K562 (cell line): ENCODE data around the gene DNAJC8. TPM values are rescaled to one million over a fixed set of nuclear protein-coding genes. Genes with fewer than 3 reads are reported as not detected.

Experiments
- EGR1 ChIP-seq: fragments of 450-650 bp; conservative IDR thresholded peaks from 2 replicates; pipeline ENCODE4 v1.6.1; 2017; ENCODE audit warnings: mild to moderate bottlenecking
- GABPB2 ChIP-seq: fragments of 250-450 bp; sonication (Bioruptor Pico); conservative IDR thresholded peaks from 2 replicates; pipeline ENCODE4 v1.5.1; 2021; ENCODE audit warnings: mild to moderate bottlenecking
- IRF1 ChIP-seq: sonication (generic); formaldehyde crosslinking; IDR thresholded peaks from 2 replicates; pipeline ENCODE4 v1.8.0; 2022; ENCODE audit warnings: missing genetic modification reagents, mild to moderate bottlenecking, borderline replicate concordance
- MLLT1 ChIP-seq, 2 experiments: fragments of 450-650 bp; IDR thresholded peaks; 2 replicates each; pipeline ENCODE4 v1.6.1; 2016
- PHF20 ChIP-seq: fragments of 450-650 bp; IDR thresholded peaks from 2 replicates; pipeline ENCODE4 v1.6.1; 2018; ENCODE audit not compliant: partially characterized antibody
- RBM22 ChIP-seq: fragments of 200-400 bp; formaldehyde crosslinking; IDR thresholded peaks from 2 replicates; pipeline ENCODE4 v1.6.1; 2018; ENCODE audit warnings: low read length, low read depth; ENCODE audit not compliant: poor library complexity, severe bottlenecking
- SUPT5H ChIP-seq: fragments of 450-650 bp; IDR thresholded peaks from 2 replicates; pipeline ENCODE4 v1.6.1; 2016
- TAF7 ChIP-seq: fragments of 450-650 bp; IDR thresholded peaks from 2 replicates; pipeline ENCODE4 v1.6.1; 2016; ENCODE audit warnings: missing genetic modification characterization, missing compliant biosample characterization
- ZC3H8 ChIP-seq: fragments of 450-650 bp; IDR thresholded peaks from 2 replicates; pipeline ENCODE4 v1.6.1; 2017
- ZNF174 ChIP-seq: fragments of 250-450 bp; sonication (Bioruptor Pico); IDR thresholded peaks from 2 replicates; pipeline ENCODE4 v1.4.0; 2020; ENCODE audit warnings: mild to moderate bottlenecking
- ZNF277 ChIP-seq: fragments of 250-450 bp; sonication (Bioruptor Pico); IDR thresholded peaks from 2 replicates; pipeline ENCODE4 v1.8.0; 2022; ENCODE audit warnings: inconsistent platforms, mild to moderate bottlenecking, moderate library complexity, borderline replicate concordance
- polyA plus RNA-seq, 8 experiments: library from polyadenylated mRNA; depleted of rRNA in 4 of 8; stranded (reverse) in 5 of 8; unstranded in 3 of 8; fragments of >200 nt; fragmentation: Nextera tagmentation in 2 of 8; fragmentation: Illumina TruSeq in 1 of 8; extraction: Ambion mirVana in 2 of 8; extraction: Trizol in 1 of 8; gene quantifications; 2 replicates each; pipeline versions ENCODE4 v1.2.1 to v1.2.3, GENCODE V29; 2011 to 2014; ENCODE audit warnings: inconsistent platforms in 1 of 8, missing spikeins in 1 of 8
- total RNA-seq, 7 experiments: library from RNA; depleted of rRNA in 6 of 7; stranded (reverse); fragments of >200 nt in 6 of 7; fragmentation: Illumina TruSeq in 2 of 7; extraction: Trizol in 2 of 7; gene quantifications; 2 replicates each; pipeline versions ENCODE4 v1.2.1 to v1.2.3, GENCODE V29; 2011 to 2021; ENCODE audit warnings: low replicate concordance in 1 of 7

Gene DNAJC8
- total and polyA plus RNA-seq, 9 of the 15 experiments (the other 6 are each of a cell fraction or from before 2014, with no cell fraction given) = 143 to 508 (median 209) TPM

GRCh38 chr1:28281608-28282425 is 49.0 kb upstream of the DNAJC8 start (continued):
- TF ChIP-seq MLLT1 (IDR thresholded peaks at IDR 0.05) (peak in 1 of 2 experiments; percentile 76; a peak in 2 of 4 replicates), TAF7 (tag) (no peak), PHF20 (no peak), ZNF277 (no peak), GABPB2 (no peak), ZC3H8 (no peak), SUPT5H (0 out of 2 replicates have a peak, but pooled peaks have one; percentile 10), ZNF174 (CRISPR knock-in tag) (no peak), RBM22 (peak; percentile 83), IRF1 (CRISPR knock-in tag) (no peak), EGR1 (no peak)
